NB4 (cell line): ENCODE measurements around the gene TMEM132C.

Source experiments
- MYC ChIP-seq: IDR thresholded peaks from 2 replicates; pipeline ENCODE4 v1.6.1; 2011; ENCODE audit warnings: low read depth, low read length
- POLR2A ChIP-seq: IDR thresholded peaks from 2 replicates; pipeline ENCODE4 v1.6.1; 2011; ENCODE audit warnings: mild to moderate bottlenecking; ENCODE audit not compliant: insufficient read length; ENCODE audit errors: extremely low read depth
- TF ChIP-seq, protein P1 (sequence below): IDR thresholded peaks from 2 replicates; pipeline ENCODE4 v1.6.1; 2011; ENCODE audit warnings: low read depth, low read length
- TF ChIP-seq, protein P2 (sequence below): IDR thresholded peaks from one replicate; pipeline ENCODE4 v1.5.1; 2012; ENCODE audit warnings: low read depth, low read length

DNA sequence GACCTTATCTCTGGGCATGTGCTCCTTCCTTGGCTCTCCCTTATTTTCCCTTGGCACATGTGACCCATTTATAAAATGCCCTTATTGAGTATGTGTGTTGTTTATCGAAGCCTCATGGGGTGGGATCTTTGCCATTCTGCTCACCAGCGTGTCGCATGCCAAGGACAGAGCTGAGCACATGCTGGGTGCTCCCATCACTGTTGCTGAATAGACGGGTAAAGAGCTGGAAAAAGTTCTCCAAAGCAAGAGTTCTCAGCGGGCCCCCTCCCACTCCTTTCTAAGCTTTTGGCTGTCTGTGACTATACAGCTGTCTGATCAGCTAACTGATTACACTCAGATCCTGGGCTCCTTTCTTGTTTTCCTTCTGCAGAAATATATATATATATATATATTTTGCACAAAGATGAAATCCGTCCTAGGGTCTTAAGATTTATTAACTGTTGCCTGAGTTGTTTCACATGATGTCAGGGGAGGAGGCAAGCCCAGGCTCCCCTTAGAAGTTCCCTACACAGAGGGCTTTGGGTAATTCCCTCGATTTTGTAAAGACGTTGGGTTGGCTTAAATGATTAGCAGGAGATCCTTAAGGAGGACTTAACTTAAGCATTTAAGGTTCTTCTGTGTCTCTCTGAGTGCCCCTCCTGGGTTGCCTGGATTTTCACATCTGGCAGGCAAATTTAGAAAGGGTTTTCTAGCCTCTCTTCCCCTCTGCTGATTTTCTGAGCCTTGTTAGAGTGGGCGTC, 71.6 kb downstream of the TMEM132C start:
- TF ChIP-seq, protein P1, sequence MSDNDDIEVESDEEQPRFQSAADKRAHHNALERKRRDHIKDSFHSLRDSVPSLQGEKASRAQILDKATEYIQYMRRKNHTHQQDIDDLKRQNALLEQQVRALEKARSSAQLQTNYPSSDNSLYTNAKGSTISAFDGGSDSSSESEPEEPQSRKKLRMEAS: no peak
- TF ChIP-seq, protein P2, sequence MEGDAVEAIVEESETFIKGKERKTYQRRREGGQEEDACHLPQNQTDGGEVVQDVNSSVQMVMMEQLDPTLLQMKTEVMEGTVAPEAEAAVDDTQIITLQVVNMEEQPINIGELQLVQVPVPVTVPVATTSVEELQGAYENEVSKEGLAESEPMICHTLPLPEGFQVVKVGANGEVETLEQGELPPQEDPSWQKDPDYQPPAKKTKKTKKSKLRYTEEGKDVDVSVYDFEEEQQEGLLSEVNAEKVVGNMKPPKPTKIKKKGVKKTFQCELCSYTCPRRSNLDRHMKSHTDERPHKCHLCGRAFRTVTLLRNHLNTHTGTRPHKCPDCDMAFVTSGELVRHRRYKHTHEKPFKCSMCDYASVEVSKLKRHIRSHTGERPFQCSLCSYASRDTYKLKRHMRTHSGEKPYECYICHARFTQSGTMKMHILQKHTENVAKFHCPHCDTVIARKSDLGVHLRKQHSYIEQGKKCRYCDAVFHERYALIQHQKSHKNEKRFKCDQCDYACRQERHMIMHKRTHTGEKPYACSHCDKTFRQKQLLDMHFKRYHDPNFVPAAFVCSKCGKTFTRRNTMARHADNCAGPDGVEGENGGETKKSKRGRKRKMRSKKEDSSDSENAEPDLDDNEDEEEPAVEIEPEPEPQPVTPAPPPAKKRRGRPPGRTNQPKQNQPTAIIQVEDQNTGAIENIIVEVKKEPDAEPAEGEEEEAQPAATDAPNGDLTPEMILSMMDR: no peak
- TF ChIP-seq POLR2A (no peak), MYC (no peak)
